ENCODE measurements around the gene FBLN2.

GRCh38 chr3:13519006-13519791 is 29.7 kb upstream of the FBLN2 start:
- TF ChIP-seq SRF (IDR thresholded peaks at IDR 0.05; ENCODE audit: low read depth in 2 of 2, low read length in 2 of 2), result no peak
- TF ChIP-seq HCFC1 (IDR thresholded peaks at IDR 0.05; ENCODE audit: low read length), result no peak
- TF ChIP-seq NBN (IDR thresholded peaks at IDR 0.05), result no peak
- no peak for TF ChIP-seq CREB1 (IDR thresholded peaks at IDR 0.05; ENCODE audit: low read depth)
- TF ChIP-seq POU2F2 (IDR thresholded peaks at IDR 0.05; ENCODE audit: borderline replicate concordance, low read depth, low read length), result no peak
- no peak for TF ChIP-seq TAF1 (IDR thresholded peaks at IDR 0.05; ENCODE audit: borderline replicate concordance, low read depth, low read length)
- no peak for TF ChIP-seq POLR2A (IDR thresholded peaks at IDR 0.05; ENCODE audit: low read depth, low read length)
- no peak for TF ChIP-seq CTCF (IDR thresholded peaks at IDR 0.05 in 2 of 3, conservative IDR thresholded peaks at IDR 0.05 in 1 of 3; ENCODE audit: control insufficient read depth in 2 of 3, extremely low read depth in 1 of 3, insufficient read depth in 1 of 3, low read depth in 3 of 3, low read length in 3 of 3)

Data from GM12878 (cell line).